ENCODE results near the gene RPH3AL.

- TF ChIP-seq CTCF (IDR thresholded peaks at IDR 0.05) = no peak
- TF ChIP-seq POLR2A (IDR thresholded peaks at IDR 0.05) = no peak
Measured at GRCh38 chr17:183021-183420, 169.6 kb downstream of the RPH3AL start.

All from testis (tissue), 2 donors.